Naive thymus-derived CD4-positive, alpha-beta T cell (primary cell): ENCODE results near the gene STARD8. TPM values are rescaled to one million over a fixed set of nuclear protein-coding genes. Genes with fewer than 3 reads are reported as not detected.

ENCODE experiments used
- ATAC-seq: fragments of 150-1000 bp; cut with Tn5 transposase; 2 replicates; pipeline ENCODE4 v1.10.0; 2021; ENCODE audit warnings: mild to moderate bottlenecking, moderate library complexity
- CTCF ChIA-PET: fragments of 350-600 bp; sonication (Branson Sonifier 250); formaldehyde crosslinking; loops from one replicate; lab custom pipeline; 2021; ENCODE audit warnings: antibody characterized with exemption; lab: Charles Lee
- POLR2A ChIA-PET: fragments of 350-600 bp; sonication (Branson Sonifier 250); formaldehyde crosslinking; loops from one replicate; lab custom pipeline; 2021; ENCODE audit warnings: antibody characterized with exemption, inconsistent platforms; lab: Charles Lee
- DNase-seq, 9 donors: peaks; one replicate each; pipeline versions ENCODE4 v3.0.0 to v3.0.0-alpha.2; 2020 to 2022; ENCODE audit warnings: mixed read lengths in 1 of 9
- H3K27ac ChIP-seq: one replicate; pipeline ENCODE4 v1.7.0; 2013; ENCODE audit warnings: mild to moderate bottlenecking, low read depth, low read length, moderate library complexity
- H3K27me3 ChIP-seq, 2 donors: one replicate each; pipeline ENCODE4 v1.7.0; 2013; ENCODE audit warnings: low read length in 2 of 2, mild to moderate bottlenecking in 2 of 2, moderate library complexity in 2 of 2; ENCODE audit not compliant: control insufficient read depth in 2 of 2, insufficient read depth in 2 of 2
- H3K36me3 ChIP-seq, 3 experiments: 1 replicate in 2 of 3; 2 replicates in 1 of 3; pipeline ENCODE4 v1.7.0; 2013; ENCODE audit warnings: low read length in 3 of 3, mild to moderate bottlenecking in 3 of 3, moderate library complexity in 1 of 3; ENCODE audit not compliant: insufficient read depth in 3 of 3, control insufficient read depth in 2 of 3
- H3K4me1 ChIP-seq, 2 donors: one replicate each; pipeline ENCODE4 v1.7.0; 2013; ENCODE audit warnings: low read length in 2 of 2, mild to moderate bottlenecking in 2 of 2, moderate library complexity in 1 of 2; ENCODE audit not compliant: control insufficient read depth in 2 of 2, insufficient read depth in 2 of 2
- H3K4me3 ChIP-seq: 2 replicates; pipeline ENCODE4 v1.7.0; 2013; ENCODE audit warnings: mild to moderate bottlenecking, low read length
- H3K9me3 ChIP-seq, 3 experiments: 1 replicate in 2 of 3; 2 replicates in 1 of 3; pipeline ENCODE4 v1.7.0; 2013; ENCODE audit warnings: low read length in 3 of 3; ENCODE audit not compliant: control insufficient read depth in 2 of 3
- H3K27ac Mint-ChIP-seq, 9 donors: one replicate each; pipeline ENCODE4 v1.8.0; 2020 to 2022; ENCODE audit warnings: mixed read lengths in 9 of 9, mild to moderate bottlenecking in 8 of 9, moderate library complexity in 5 of 9, inconsistent platforms in 2 of 9
- H3K27me3 Mint-ChIP-seq, 5 donors: one replicate each; pipeline ENCODE4 v1.8.0; 2021 to 2022; ENCODE audit warnings: mixed read lengths in 5 of 5, mild to moderate bottlenecking in 1 of 5
- H3K36me3 Mint-ChIP-seq, 5 donors: one replicate each; pipeline ENCODE4 v1.8.0; 2020 to 2022; ENCODE audit warnings: mixed read lengths in 5 of 5, mild to moderate bottlenecking in 3 of 5, inconsistent platforms in 1 of 5
- H3K4me1 Mint-ChIP-seq, 7 donors: one replicate each; pipeline ENCODE4 v1.8.0; 2020 to 2022; ENCODE audit warnings: mixed read lengths in 7 of 7, mild to moderate bottlenecking in 3 of 7, inconsistent platforms in 1 of 7
- H3K4me3 Mint-ChIP-seq, 10 donors: one replicate each; pipeline ENCODE4 v1.8.0; 2020 to 2022; ENCODE audit warnings: mild to moderate bottlenecking in 10 of 10, mixed read lengths in 10 of 10, moderate library complexity in 6 of 10, inconsistent platforms in 2 of 10
- H3K9me3 Mint-ChIP-seq, 11 donors: one replicate each; pipeline ENCODE4 v1.8.0; 2020 to 2022; ENCODE audit warnings: mixed read lengths in 11 of 11, mild to moderate bottlenecking in 4 of 11, inconsistent platforms in 1 of 11, moderate library complexity in 1 of 11
- intact Hi-C, 2 donors: fragments of 100-400 bp; cut with micrococcal nuclease; formaldehyde crosslinking; loops; one replicate each; pipeline ENCODE4 v1.15.1; 2023
- polyA plus RNA-seq, 2 donors: library from polyadenylated mRNA; unstranded; fragments of 300-500 nt; fragmentation: Illumina TruSeq; gene quantifications; one replicate each; pipeline ENCODE4 v1.2.3, GENCODE V29; 2021
- total RNA-seq, 6 experiments: library from RNA in 5 of 6; stranded (reverse) in 5 of 6; gene quantifications; 1 replicate in 5 of 6; 2 replicates in 1 of 6; pipeline ENCODE4 v1.2.3 and lab custom pipeline; 2021 to 2026

The STARD8 gene
- total and polyA plus RNA-seq, 7 experiments from 2014 or later = 0.04 to 3.5 (median 0.62) TPM

DNA sequence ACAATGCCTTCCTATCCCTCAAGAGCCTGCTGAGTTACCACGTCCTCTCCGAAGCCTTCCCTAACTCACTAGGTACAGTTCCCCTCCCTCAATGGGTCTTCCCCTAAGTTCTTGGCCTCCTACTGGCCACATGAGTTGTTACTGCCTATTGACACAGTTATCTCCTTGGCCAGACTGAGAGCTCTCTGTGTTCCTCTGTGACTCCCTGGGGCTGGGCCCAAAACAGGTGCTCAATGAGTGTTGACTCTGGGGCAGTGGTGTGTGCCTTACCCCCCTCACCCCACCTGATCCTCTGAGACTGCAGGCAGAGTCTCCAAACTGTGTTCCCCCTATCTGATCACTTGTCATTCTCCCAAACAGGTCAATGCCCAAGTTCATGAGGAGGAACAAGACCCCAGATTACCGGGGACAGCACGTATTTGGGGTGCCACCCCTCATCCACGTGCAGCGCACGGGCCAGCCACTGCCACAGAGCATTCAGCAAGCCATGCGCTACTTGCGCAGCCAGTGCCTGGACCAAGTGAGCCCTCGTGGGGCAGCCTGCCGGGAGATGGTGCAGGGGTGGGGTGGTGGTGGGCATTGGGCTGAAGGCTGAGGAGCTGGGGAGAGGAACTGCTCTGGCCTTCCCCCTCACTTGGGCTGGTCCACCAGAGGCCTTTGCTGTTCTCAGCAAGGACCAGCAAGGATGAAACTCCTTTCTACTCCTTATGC, 72.6 kb downstream of the STARD8 start:
- Mint-ChIP-seq H3K36me3 (peaks cover 0 to 2% (median 0%) of the 10 kb centered on the region in 5 donors), H3K4me3 (no peak overlapping the region), H3K4me1 (no peaks in the 10 kb centered on the region), H3K9me3 (peaks cover 0 to 2% (median 0%) of the 10 kb centered on the region in 11 donors), H3K27me3 (no peaks in the 10 kb centered on the region), H3K27ac (no peak overlapping the region)
- Histone ChIP-seq H3K27me3 (no peaks in the 10 kb centered on the region), H3K9me3 (no peaks in the 10 kb centered on the region), H3K4me3 (no peak overlapping the region), H3K27ac (no peak overlapping the region), H3K4me1 (no peaks in the 10 kb centered on the region), H3K36me3 (no peaks in the 10 kb centered on the region)
- ChIA-PET POLR2A (no interaction called here), CTCF (no interaction called here)
- ATAC-seq (no peak), DNase-seq (no peak)
- intact Hi-C loops = loop anchor here in 1 of 2 donors (10.0 kb wide), 1 partner anchor 125 kb away; no protein-coding TSS in a partner anchor

DNA sequence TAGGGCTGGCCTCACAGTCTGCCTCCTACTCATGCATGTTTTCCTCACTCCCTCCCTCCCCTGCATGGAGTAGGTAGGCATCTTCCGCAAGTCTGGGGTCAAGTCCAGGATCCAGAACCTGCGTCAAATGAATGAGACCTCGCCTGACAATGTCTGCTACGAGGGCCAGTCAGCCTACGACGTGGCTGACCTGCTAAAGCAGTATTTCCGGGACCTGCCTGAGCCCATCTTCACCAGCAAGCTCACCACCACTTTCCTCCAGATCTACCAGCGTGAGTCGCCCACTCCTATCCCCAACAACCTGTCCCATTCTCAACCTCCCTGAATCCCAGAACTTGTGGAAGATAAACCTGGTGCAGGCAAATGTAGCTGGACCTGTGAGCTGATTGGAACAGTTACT, 73.4 kb downstream of the STARD8 start:
- H3K27ac ChIP-seq = no peak overlapping the region
- no peaks in the 10 kb centered on the region for H3K9me3 ChIP-seq
- Mint-ChIP-seq H3K9me3 (peaks cover 0 to 2% (median 0%) of the 10 kb centered on the region in 11 donors), H3K4me3 (no peak overlapping the region), H3K27me3 (no peaks in the 10 kb centered on the region), H3K4me1 (no peaks in the 10 kb centered on the region), H3K27ac (no peak overlapping the region), H3K36me3 (no peaks in the 10 kb centered on the region)
- ChIA-PET CTCF (no interaction called here), POLR2A (no interaction called here)
- DNase-seq (no peak), ATAC-seq (no peak)
- H3K27me3 ChIP-seq = no peaks in the 10 kb centered on the region
- H3K4me1 ChIP-seq = no peaks in the 10 kb centered on the region
- H3K4me3 ChIP-seq = no peak overlapping the region
- intact Hi-C loops = no loop called here
- H3K36me3 ChIP-seq = no peaks in the 10 kb centered on the region

DNA sequence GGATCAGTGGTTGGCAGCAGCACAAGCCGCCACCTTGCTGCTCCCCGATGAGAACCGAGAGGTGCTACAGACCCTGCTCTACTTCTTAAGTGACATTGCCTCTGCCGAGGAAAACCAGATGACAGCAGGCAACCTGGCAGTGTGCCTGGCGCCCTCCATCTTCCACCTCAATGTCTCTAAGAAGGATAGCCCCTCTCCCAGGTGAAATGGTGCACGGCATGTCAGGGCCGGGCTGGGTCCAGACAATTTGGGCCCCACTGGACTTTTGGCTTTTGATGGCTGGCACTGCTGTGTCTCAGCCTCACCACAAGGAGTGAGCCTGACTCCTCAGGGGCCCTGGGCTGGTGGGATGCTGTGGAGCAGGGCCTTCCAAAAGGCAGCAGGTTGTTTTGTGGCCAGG, 74.1 kb downstream of the STARD8 start:
- Mint-ChIP-seq H3K9me3 (peaks cover 0 to 2% (median 0%) of the 10 kb centered on the region in 11 donors), H3K4me1 (no peaks in the 10 kb centered on the region), H3K4me3 (no peak overlapping the region), H3K36me3 (no peaks in the 10 kb centered on the region), H3K27me3 (peaks cover 0 to 2% (median 0%) of the 10 kb centered on the region in 5 donors), H3K27ac (no peak overlapping the region)
- Histone ChIP-seq H3K36me3 (no peaks in the 10 kb centered on the region), H3K4me1 (no peaks in the 10 kb centered on the region), H3K27ac (no peak overlapping the region), H3K9me3 (no peaks in the 10 kb centered on the region), H3K4me3 (no peak overlapping the region), H3K27me3 (no peaks in the 10 kb centered on the region)
- DNase-seq (no peak), ATAC-seq (no peak)
- intact Hi-C loops = no loop called here
- POLR2A ChIA-PET = no interaction called here
- CTCF ChIA-PET = no interaction called here

DNA sequence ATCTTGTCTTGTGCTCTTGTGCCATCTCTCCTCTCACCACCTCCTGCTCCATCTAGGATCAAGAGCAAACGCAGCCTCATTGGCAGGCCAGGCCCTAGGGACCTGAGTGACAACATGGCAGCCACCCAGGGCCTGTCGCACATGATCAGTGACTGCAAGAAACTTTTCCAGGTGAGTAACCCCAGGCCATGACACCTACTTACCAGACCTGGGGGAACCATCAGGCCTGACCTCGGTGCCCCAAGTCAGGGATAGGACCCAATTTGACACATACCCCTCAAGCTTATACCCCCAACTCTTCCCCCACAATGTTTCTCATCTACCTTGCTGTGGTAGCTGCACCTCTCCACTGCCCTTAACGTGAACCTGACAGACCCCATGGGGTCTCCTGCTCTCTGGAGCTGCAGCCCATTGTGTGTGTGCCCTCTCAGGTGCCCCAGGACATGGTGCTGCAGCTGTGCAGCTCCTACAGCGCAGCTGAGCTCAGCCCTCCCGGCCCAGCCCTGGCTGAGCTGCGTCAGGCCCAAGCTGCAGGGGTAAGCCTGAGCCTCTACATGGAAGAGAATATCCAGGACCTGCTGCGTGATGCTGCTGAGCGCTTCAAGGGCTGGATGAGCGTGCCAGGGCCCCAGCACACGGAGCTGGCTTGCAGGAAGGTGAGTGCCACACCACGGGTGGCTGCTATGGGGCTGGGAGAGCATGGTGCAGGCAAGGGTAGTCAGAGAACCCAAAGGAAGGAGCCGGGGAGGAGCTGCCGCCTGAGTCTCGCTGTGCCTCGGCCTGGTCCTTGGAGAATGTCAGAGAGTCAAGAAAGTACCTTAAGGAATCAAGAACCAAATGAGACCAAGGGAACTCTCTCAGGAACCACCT, 74.8 kb downstream of the STARD8 start:
- Mint-ChIP-seq H3K4me1 (no peaks in the 10 kb centered on the region), H3K27me3 (peaks cover 0 to 4% (median 0%) of the 10 kb centered on the region in 5 donors), H3K27ac (no peak overlapping the region), H3K4me3 (no peak overlapping the region), H3K36me3 (no peaks in the 10 kb centered on the region), H3K9me3 (peaks cover 0 to 2% (median 0%) of the 10 kb centered on the region in 11 donors)
- Histone ChIP-seq H3K9me3 (no peaks in the 10 kb centered on the region), H3K27ac (no peak overlapping the region), H3K27me3 (no peaks in the 10 kb centered on the region), H3K4me1 (no peaks in the 10 kb centered on the region), H3K36me3 (no peaks in the 10 kb centered on the region), H3K4me3 (no peak overlapping the region)
- DNase-seq = no peak
- intact Hi-C loops = no loop called here
- no peak for ATAC-seq
- CTCF ChIA-PET = no interaction called here
- POLR2A ChIA-PET = no interaction called here

DNA sequence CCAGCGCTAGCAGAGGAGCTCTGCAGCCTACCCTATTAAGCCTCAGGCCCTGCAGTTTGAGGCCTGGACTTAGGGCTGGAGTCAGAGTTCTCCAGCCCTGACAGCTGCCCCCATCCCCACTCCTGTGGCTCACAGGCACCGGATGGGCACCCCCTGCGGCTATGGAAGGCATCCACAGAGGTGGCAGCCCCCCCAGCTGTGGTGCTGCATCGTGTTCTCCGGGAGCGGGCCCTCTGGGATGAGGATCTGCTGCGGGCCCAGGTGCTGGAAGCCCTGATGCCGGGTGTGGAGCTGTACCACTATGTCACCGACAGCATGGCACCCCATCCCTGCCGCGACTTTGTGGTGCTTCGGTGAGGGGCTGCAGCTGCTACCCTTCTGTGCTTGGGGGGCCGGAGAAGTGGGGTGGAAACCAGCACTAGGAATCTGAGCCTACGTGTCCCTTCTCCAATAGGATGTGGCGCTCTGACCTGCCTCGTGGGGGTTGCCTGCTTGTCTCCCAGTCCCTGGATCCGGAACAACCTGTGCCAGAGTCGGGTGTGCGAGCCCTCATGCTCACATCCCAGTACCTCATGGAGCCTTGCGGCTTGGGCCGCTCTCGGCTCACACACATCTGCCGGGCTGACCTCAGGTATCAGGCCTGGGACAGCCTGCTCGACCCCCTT, 76.2 kb downstream of the STARD8 start:
- Histone ChIP-seq H3K9me3 (no peaks in the 10 kb centered on the region), H3K4me3 (no peak overlapping the region), H3K36me3 (no peaks in the 10 kb centered on the region), H3K4me1 (no peaks in the 10 kb centered on the region), H3K27ac (no peak overlapping the region), H3K27me3 (no peaks in the 10 kb centered on the region)
- H3K27me3 Mint-ChIP-seq = peaks cover 0 to 6% (median under 1%) of the 10 kb centered on the region in 5 donors
- intact Hi-C loops = no loop called here
- no peak overlapping the region for H3K27ac Mint-ChIP-seq
- peaks cover 0 to 2% (median 0%) of the 10 kb centered on the region in 11 donors for H3K9me3 Mint-ChIP-seq
- no peak overlapping the region for H3K4me3 Mint-ChIP-seq
- ChIA-PET CTCF (no interaction called here), POLR2A (no interaction called here)
- ATAC-seq (no peak), DNase-seq (no peak)
- no peaks in the 10 kb centered on the region for H3K36me3 Mint-ChIP-seq
- H3K4me1 Mint-ChIP-seq = no peaks in the 10 kb centered on the region

DNA sequence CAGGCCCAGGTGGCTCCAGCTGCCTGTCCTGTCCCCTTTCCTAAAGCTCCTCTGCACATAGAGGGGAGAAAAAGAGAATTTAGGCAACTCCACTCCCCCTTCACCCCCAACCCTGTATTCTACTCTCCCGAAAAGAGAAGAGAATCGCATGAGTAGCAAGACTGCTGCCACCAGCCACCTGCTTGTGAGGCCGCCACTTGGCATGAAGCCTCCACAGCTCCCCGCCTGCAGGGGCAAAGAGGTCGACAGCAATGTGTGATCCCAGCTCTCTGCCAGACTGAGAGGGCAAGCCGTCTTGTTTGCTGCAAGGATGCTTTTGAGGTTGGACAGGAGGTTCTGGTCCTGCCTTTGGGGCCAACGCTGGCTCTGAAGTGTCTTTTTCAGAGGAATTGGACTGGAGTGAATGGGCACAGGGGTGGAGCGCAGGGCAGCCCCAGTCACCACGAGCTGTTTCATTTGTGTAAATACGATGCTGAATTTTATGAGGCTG, 77.1 kb downstream of the STARD8 start:
- peaks cover 0 to 2% (median 0%) of the 10 kb centered on the region in 11 donors for H3K9me3 Mint-ChIP-seq
- H3K4me1 ChIP-seq = no peaks in the 10 kb centered on the region
- H3K9me3 ChIP-seq = no peaks in the 10 kb centered on the region
- no peak overlapping the region for H3K4me3 Mint-ChIP-seq
- no peaks in the 10 kb centered on the region for H3K27me3 ChIP-seq
- DNase-seq (no peak), ATAC-seq (no peak)
- no peak overlapping the region for H3K27ac Mint-ChIP-seq
- H3K27ac ChIP-seq = no peak overlapping the region
- H3K36me3 ChIP-seq = no peaks in the 10 kb centered on the region
- ChIA-PET CTCF (no interaction called here), POLR2A (no interaction called here)
- peaks cover 0 to 6% (median 3%) of the 10 kb centered on the region in 5 donors for H3K27me3 Mint-ChIP-seq
- no peak overlapping the region for H3K4me3 ChIP-seq
- no peaks in the 10 kb centered on the region for H3K36me3 Mint-ChIP-seq
- H3K4me1 Mint-ChIP-seq = no peaks in the 10 kb centered on the region
- intact Hi-C loops = no loop called here
